RPMI7951 (cell line): ENCODE measurements around the gene RFT1. TPM values are rescaled to one million over a fixed set of nuclear protein-coding genes. Genes with fewer than 3 reads are reported as not detected.
"Not testable (repeated sequence)": the region's sequence is repeated elsewhere in the genome, so short reads cannot be mapped to it uniquely, and the experiment has no call there.

Source experiments
- DNase-seq: peaks from one replicate; pipeline ENCODE4 v3.0.0-alpha.2; 2012; ENCODE audit warnings: low read depth
- total RNA-seq: library from RNA; depleted of rRNA; stranded (reverse); fragments of >200 nt; shearing (Covaris generic); gene quantifications from 2 replicates; pipeline ENCODE4 v1.2.3, GENCODE V29; 2014

The RFT1 gene
- total RNA-seq, 1 experiment from 2014 or later, result 15.7 TPM

- DNase-seq, result no peak
Measured at GRCh38 chr3:53071882-53072431, 58.3 kb downstream of the RFT1 start.

GRCh38 chr3:53069422-53070068, 60.7 kb downstream of the RFT1 start:
- DNase-seq, result peak; percentile 45

- DNase-seq, result no peak
Measured at GRCh38 chr3:53068176-53068575, 62.1 kb downstream of the RFT1 start.

- DNase-seq, result no peak
Measured at GRCh38 chr3:53067567-53067966, 62.7 kb downstream of the RFT1 start.

GRCh38 chr3:53065841-53066480, 64.3 kb downstream of the RFT1 start:
- DNase-seq, result no peak

GRCh38 chr3:53062905-53063304, 67.3 kb downstream of the RFT1 start:
- DNase-seq, result no peak

- peak; percentile 38 for DNase-seq
Measured at GRCh38 chr3:53056442-53056841, 73.8 kb downstream of the RFT1 start.

GRCh38 chr3:53054233-53054632, 76.0 kb downstream of the RFT1 start:
- DNase-seq, result not testable (repeated sequence)

GRCh38 chr3:53051929-53052328, 78.3 kb downstream of the RFT1 start:
- DNase-seq, result no peak

GRCh38 chr3:53049987-53050386, 80.2 kb downstream of the RFT1 start:
- no peak for DNase-seq

- DNase-seq, result peak; percentile 51
Measured at GRCh38 chr3:53046171-53047170, 83.8 kb downstream of the RFT1 start.

GRCh38 chr3:53045518-53046170, 84.6 kb downstream of the RFT1 start, which contains the start of gene SFMBT1:
Gene SFMBT1, minus strand, starts transcription at chr3:53046073. Its CDS starts 76,945 bp downstream, at chr3:52969128.
- peak; percentile 68 for DNase-seq

- DNase-seq, result peak; percentile 57
Measured at GRCh38 chr3:53044711-53045517, 85.3 kb downstream of the RFT1 start.

- DNase-seq, result no peak
Measured at GRCh38 chr3:53044371-53044710, 85.9 kb downstream of the RFT1 start.

- no peak for DNase-seq
Measured at GRCh38 chr3:53043738-53044137, 86.5 kb downstream of the RFT1 start.

GRCh38 chr3:53042651-53043050, 87.6 kb downstream of the RFT1 start:
- no peak for DNase-seq

- DNase-seq, result no peak
Measured at GRCh38 chr3:53040351-53040820, 89.8 kb downstream of the RFT1 start.

GRCh38 chr3:53039376-53039752, 90.9 kb downstream of the RFT1 start:
- DNase-seq, result no peak

- no peak for DNase-seq
Measured at GRCh38 chr3:53038679-53039375, 91.4 kb downstream of the RFT1 start.
